Caco-2 (cell line): ENCODE results near the gene LRPAP1. TPM values are rescaled to one million over a fixed set of nuclear protein-coding genes. Genes with fewer than 3 reads are reported as not detected.

Experiments used
- BruUV-seq: library from RNA; stranded (reverse); fragments of 400-500 nt; replicated peaks from 2 replicates; lab custom pipeline; 2021; lab: Mats Ljungman, UMichigan
- CTCF ChIA-PET: fragments of 300-600 bp; sonication (Branson Sonifier 250); formaldehyde crosslinking; loops from one replicate; lab custom pipeline; 2022; ENCODE audit warnings: antibody characterized with exemption; lab: Charles Lee
- POLR2A ChIA-PET: fragments of 300-600 bp; sonication (Branson Sonifier 250); formaldehyde crosslinking; loops from one replicate; lab custom pipeline; 2022; ENCODE audit warnings: antibody characterized with exemption; lab: Charles Lee
- DNase-seq, 2 experiments: peaks; one replicate each; pipeline versions ENCODE4 v3.0.0 to v3.0.0-alpha.2; 2020 to 2022
- H3K27me3 ChIP-seq: replicated peaks from 2 replicates; pipeline ENCODE4 v1.6.0; 2011; ENCODE audit warnings: low read length; ENCODE audit not compliant: control insufficient read depth, insufficient read depth
- H3K36me3 ChIP-seq: 2 replicates; pipeline ENCODE4 v1.5.1; 2011; ENCODE audit warnings: low read length; ENCODE audit not compliant: control insufficient read depth, insufficient read depth
- H3K4me1 ChIP-seq: fragments of 250-450 bp; sonication (Bioruptor Pico); 2 replicates; pipeline ENCODE4 v1.5.1; 2020; ENCODE audit warnings: mild to moderate bottlenecking
- H3K4me3 ChIP-seq: 2 replicates; pipeline ENCODE4 v1.5.1; 2011; ENCODE audit warnings: low read depth, mild to moderate bottlenecking, control low read depth, low read length
- H3K9me3 ChIP-seq: fragments of 250-450 bp; sonication (Bioruptor Pico); 2 replicates; pipeline ENCODE4 v1.5.1; 2020; ENCODE audit warnings: mild to moderate bottlenecking, moderate library complexity
- H3K27ac Mint-ChIP-seq: one replicate; pipeline ENCODE4 v1.8.0; 2022; ENCODE audit warnings: mixed read lengths; ENCODE audit not compliant: unreplicated experiment
- H3K27me3 Mint-ChIP-seq: one replicate; pipeline ENCODE4 v1.8.0; 2022; ENCODE audit warnings: mixed read lengths; ENCODE audit not compliant: insufficient read depth, unreplicated experiment
- H3K36me3 Mint-ChIP-seq: one replicate; pipeline ENCODE4 v1.8.0; 2022; ENCODE audit warnings: mild to moderate bottlenecking, mixed read lengths; ENCODE audit not compliant: insufficient read depth, unreplicated experiment
- H3K4me1 Mint-ChIP-seq: one replicate; pipeline ENCODE4 v1.8.0; 2022; ENCODE audit warnings: low read depth, mixed read lengths; ENCODE audit not compliant: unreplicated experiment
- H3K4me3 Mint-ChIP-seq: one replicate; pipeline ENCODE4 v1.8.0; 2022; ENCODE audit warnings: mild to moderate bottlenecking, moderate library complexity, mixed read lengths; ENCODE audit not compliant: unreplicated experiment
- H3K9me3 Mint-ChIP-seq: one replicate; pipeline ENCODE4 v1.8.0; 2022; ENCODE audit warnings: mixed read lengths; ENCODE audit not compliant: unreplicated experiment
- CTCF ChIP-seq, 2 experiments: fragments of 200-600 bp in 1 of 2; IDR thresholded peaks; 1 replicate in 1 of 2; 2 replicates in 1 of 2; pipeline versions ENCODE4 v1.5.1 to v1.8.0; 2011 to 2022; ENCODE audit warnings: antibody characterized with exemption in 1 of 2, control low read depth in 1 of 2, inconsistent platforms in 1 of 2, low read depth in 1 of 2, low read length in 1 of 2, mild to moderate bottlenecking in 1 of 2, moderate library complexity in 1 of 2; ENCODE audit not compliant: insufficient read depth in 1 of 2, severe bottlenecking in 1 of 2, unreplicated experiment in 1 of 2
- intact Hi-C: fragments of 100-400 bp; cut with micrococcal nuclease; formaldehyde crosslinking; loops from one replicate; pipeline ENCODE4 v1.10.0; 2022; ENCODE audit not compliant: unreplicated experiment
- total RNA-seq: library from RNA; stranded (reverse); gene quantifications from 2 replicates; pipeline ENCODE4 v1.2.3, GENCODE V29; 2022

LRPAP1 gene
- total RNA-seq, 1 experiment from 2014 or later: 224 TPM

GRCh38 chr4:3477750-3478430 lies 54.3 kb downstream of the LRPAP1 start:
- ChIA-PET POLR2A (no interaction called here), CTCF (interaction anchor here (0.5 kb wide), 1 partner anchor 145 kb away, joined by 4 read pairs; no protein-coding TSS in a partner anchor)
- Histone ChIP-seq H3K36me3 (no peaks in the 10 kb centered on the region), H3K4me1 (no peaks in the 10 kb centered on the region), H3K27me3 (no peaks in the 10 kb centered on the region; the same call in 1 of the 2 replicates), H3K9me3 (no peaks in the 10 kb centered on the region), H3K4me3 (no peak overlapping the region)
- Mint-ChIP-seq H3K36me3 (no peaks in the 10 kb centered on the region), H3K27ac (no peak overlapping the region), H3K27me3 (peaks cover 3% of the 10 kb centered on the region), H3K4me1 (no peaks in the 10 kb centered on the region), H3K9me3 (no peaks in the 10 kb centered on the region), H3K4me3 (no peak overlapping the region)
- DNase-seq: no peak
- no TSS peak for BruUV-seq
- no peak for TF ChIP-seq CTCF (IDR thresholded peaks at IDR 0.05; ENCODE audit: insufficient read depth in 1 of 2, low read depth in 1 of 2, low read length in 1 of 2, severe bottlenecking in 1 of 2, unreplicated experiment in 1 of 2)
- intact Hi-C loops: no loop called here

- no peaks in the 10 kb centered on the region for H3K36me3 Mint-ChIP-seq
- no peaks in the 10 kb centered on the region; the same call in 1 of the 2 replicates for H3K27me3 ChIP-seq
Observed at GRCh38 chr4:3476936-3477749, 55.1 kb downstream of the LRPAP1 start.

More at GRCh38 chr4:3476936-3477749, 55.1 kb downstream of the LRPAP1 start:
- intact Hi-C loops: no loop called here
- Mint-ChIP-seq H3K27me3 (peaks cover 3% of the 10 kb centered on the region), H3K27ac (no peak overlapping the region), H3K9me3 (no peaks in the 10 kb centered on the region), H3K4me1 (no peaks in the 10 kb centered on the region), H3K4me3 (no peak overlapping the region)
- Histone ChIP-seq H3K4me3 (no peak overlapping the region), H3K36me3 (no peaks in the 10 kb centered on the region), H3K9me3 (no peaks in the 10 kb centered on the region), H3K4me1 (no peaks in the 10 kb centered on the region)
- no peak for TF ChIP-seq CTCF (IDR thresholded peaks at IDR 0.05; ENCODE audit: insufficient read depth in 1 of 2, low read depth in 1 of 2, low read length in 1 of 2, severe bottlenecking in 1 of 2, unreplicated experiment in 1 of 2)
- DNase-seq: no peak
- no TSS peak for BruUV-seq
- POLR2A ChIA-PET: no interaction called here
- CTCF ChIA-PET: no interaction called here
